Measurements from ENCODE around the gene DEK.
"Not testable (repeated sequence)": the region's sequence is repeated elsewhere in the genome, so short reads cannot be mapped to it uniquely, and the experiment has no call there.

The DEK gene

GRCh38 chr6:18234564-18234963, 29.8 kb downstream of the DEK start:
- H3K27me3 Mint-ChIP-seq (ENCODE audit: low read depth, poor library complexity): peaks cover under 1% of the 10 kb centered on the region
- TF ChIP-seq, protein P1, sequence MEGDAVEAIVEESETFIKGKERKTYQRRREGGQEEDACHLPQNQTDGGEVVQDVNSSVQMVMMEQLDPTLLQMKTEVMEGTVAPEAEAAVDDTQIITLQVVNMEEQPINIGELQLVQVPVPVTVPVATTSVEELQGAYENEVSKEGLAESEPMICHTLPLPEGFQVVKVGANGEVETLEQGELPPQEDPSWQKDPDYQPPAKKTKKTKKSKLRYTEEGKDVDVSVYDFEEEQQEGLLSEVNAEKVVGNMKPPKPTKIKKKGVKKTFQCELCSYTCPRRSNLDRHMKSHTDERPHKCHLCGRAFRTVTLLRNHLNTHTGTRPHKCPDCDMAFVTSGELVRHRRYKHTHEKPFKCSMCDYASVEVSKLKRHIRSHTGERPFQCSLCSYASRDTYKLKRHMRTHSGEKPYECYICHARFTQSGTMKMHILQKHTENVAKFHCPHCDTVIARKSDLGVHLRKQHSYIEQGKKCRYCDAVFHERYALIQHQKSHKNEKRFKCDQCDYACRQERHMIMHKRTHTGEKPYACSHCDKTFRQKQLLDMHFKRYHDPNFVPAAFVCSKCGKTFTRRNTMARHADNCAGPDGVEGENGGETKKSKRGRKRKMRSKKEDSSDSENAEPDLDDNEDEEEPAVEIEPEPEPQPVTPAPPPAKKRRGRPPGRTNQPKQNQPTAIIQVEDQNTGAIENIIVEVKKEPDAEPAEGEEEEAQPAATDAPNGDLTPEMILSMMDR (IDR thresholded peaks at IDR 0.05): no peak
- H3K36me3 Mint-ChIP-seq (ENCODE audit: low read depth): peaks cover 100% of the 10 kb centered on the region
- H3K4me3 Mint-ChIP-seq: no peak overlapping the region
- peaks cover 74% of the 10 kb centered on the region for H3K9me3 Mint-ChIP-seq
- no peak for DNase-seq
- no peak overlapping the region for H3K27ac Mint-ChIP-seq
- no peaks in the 10 kb centered on the region for H3K4me1 Mint-ChIP-seq

DNA sequence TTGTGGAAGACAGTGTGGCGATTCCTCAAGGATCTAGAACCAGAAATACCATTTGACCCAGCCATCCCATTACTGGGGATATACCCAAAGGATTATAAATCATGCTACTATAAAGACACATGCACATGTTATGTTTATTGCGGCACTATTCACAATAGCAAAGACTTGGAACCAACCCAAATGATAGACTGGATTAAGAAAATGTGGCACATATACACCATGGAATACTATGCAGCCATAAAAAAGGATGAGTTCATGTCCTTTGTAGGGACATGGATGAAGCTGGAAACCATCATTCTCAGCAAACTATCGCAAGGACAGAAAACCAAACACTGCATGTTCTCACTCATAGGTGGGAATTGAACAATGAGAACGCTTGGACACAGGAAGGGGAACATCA, 30.6 kb downstream of the DEK start:
- not testable (repeated sequence) for DNase-seq; H3K27ac Mint-ChIP-seq; H3K4me1 Mint-ChIP-seq; H3K27me3 Mint-ChIP-seq (ENCODE audit: low read depth, poor library complexity); H3K4me3 Mint-ChIP-seq
- peaks cover 82% of the 10 kb centered on the region for H3K9me3 Mint-ChIP-seq
- H3K36me3 Mint-ChIP-seq (ENCODE audit: low read depth): peaks cover 100% of the 10 kb centered on the region

DNA sequence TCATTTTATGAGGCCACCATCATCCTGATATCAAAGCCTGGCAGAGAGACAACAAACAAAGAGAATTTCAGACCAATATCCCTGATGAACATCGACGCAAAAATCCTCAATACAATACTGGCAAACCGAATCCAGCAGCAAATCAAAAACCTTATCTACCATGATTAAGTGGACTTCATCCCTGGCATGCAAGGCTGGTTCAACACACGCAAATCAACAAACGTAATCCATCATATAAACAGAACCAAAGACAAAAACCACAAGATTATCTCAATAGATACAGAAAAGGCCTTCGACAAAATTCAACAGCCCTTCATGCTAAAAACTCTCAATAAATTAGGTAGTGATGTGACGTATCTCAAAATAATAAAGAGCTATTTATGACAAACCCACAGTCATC, 32.5 kb downstream of the DEK start:
- not testable (repeated sequence) for DNase-seq; H3K4me1 Mint-ChIP-seq; H3K4me3 Mint-ChIP-seq; H3K27me3 Mint-ChIP-seq (ENCODE audit: low read depth, poor library complexity); H3K27ac Mint-ChIP-seq
- H3K9me3 Mint-ChIP-seq: peaks cover 92% of the 10 kb centered on the region
- H3K36me3 Mint-ChIP-seq (ENCODE audit: low read depth): peaks cover 100% of the 10 kb centered on the region

DNA sequence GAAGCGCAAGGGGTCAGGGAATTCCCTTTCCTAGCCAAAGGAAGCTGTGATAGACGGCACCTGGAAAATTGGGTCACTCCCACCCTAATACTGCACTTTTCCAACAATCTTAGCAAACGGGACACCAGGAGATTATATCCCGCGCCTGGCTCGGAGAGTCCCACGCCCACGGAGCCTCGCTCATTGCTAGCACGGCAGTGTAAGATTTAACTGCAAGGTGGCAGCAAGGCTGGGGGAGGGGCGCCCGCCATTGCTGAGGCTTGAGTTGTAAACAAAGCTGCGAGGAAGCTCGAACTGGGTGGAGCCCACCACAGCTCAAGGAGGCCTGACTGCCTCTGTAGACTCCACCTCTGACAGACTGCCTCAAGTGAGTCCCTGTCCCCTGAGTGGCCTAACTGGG, 35.7 kb downstream of the DEK start:
- not testable (repeated sequence) for H3K27ac Mint-ChIP-seq; H3K4me3 Mint-ChIP-seq; H3K4me1 Mint-ChIP-seq; DNase-seq; H3K27me3 Mint-ChIP-seq (ENCODE audit: low read depth, poor library complexity)
- Mint-ChIP-seq H3K9me3 (peaks cover 65% of the 10 kb centered on the region), H3K36me3 (ENCODE audit: low read depth) (peaks cover 85% of the 10 kb centered on the region)

DNA sequence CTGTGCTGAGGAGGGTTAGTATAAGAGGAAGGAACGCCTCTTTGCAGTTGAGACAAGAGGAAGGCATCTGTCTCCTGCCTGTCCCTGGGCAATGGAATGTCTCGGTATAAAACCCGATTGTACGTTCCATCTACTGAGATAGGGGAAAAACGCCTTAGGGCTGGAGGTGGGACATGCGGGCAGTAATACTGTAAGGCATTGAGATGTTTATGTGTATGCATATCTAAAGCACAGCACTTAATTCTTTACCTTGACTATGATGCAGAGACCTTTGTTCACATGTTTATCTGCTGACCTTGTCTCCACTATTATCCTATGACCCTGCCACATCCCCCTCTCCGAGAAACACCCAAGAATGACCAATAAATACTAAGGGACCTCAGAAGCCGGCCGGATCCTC, 37.2 kb downstream of the DEK start:
- H3K4me1 Mint-ChIP-seq; H3K4me3 Mint-ChIP-seq; H3K27me3 Mint-ChIP-seq (ENCODE audit: low read depth, poor library complexity); DNase-seq: not testable (repeated sequence)
- peak overlapping the region; percentile 79 for H3K27ac Mint-ChIP-seq
- H3K9me3 Mint-ChIP-seq: peaks cover 51% of the 10 kb centered on the region
- peaks cover 79% of the 10 kb centered on the region for H3K36me3 Mint-ChIP-seq (ENCODE audit: low read depth)

GRCh38 chr6:18226451-18227105, 37.8 kb downstream of the DEK start:
- H3K27me3 Mint-ChIP-seq (ENCODE audit: low read depth, poor library complexity); H3K4me3 Mint-ChIP-seq; DNase-seq; H3K4me1 Mint-ChIP-seq: not testable (repeated sequence)
- Mint-ChIP-seq H3K36me3 (ENCODE audit: low read depth) (peaks cover 79% of the 10 kb centered on the region), H3K9me3 (peaks cover 45% of the 10 kb centered on the region), H3K27ac (peak overlapping the region; percentile 87)

- H3K4me1 Mint-ChIP-seq: no peaks in the 10 kb centered on the region
- H3K9me3 Mint-ChIP-seq: no peaks in the 10 kb centered on the region
- no peaks in the 10 kb centered on the region for H3K27me3 Mint-ChIP-seq (ENCODE audit: low read depth, poor library complexity)
- peaks cover 74% of the 10 kb centered on the region for H3K36me3 Mint-ChIP-seq (ENCODE audit: low read depth)
- no peak for DNase-seq
- TF ChIP-seq, protein P1 (IDR thresholded peaks at IDR 0.05): no peak
- no peak overlapping the region for H3K4me3 Mint-ChIP-seq
- H3K27ac Mint-ChIP-seq: peak overlapping the region; percentile 88
These were observed 43.1 kb downstream of the DEK start for GRCh38 chr6:18221288-18221615.

GRCh38 chr6:18219591-18219990, 44.7 kb downstream of the DEK start:
- no peaks in the 10 kb centered on the region for H3K27me3 Mint-ChIP-seq (ENCODE audit: low read depth, poor library complexity)
- H3K4me1 Mint-ChIP-seq: no peaks in the 10 kb centered on the region
- H3K27ac Mint-ChIP-seq: no peak overlapping the region
- no peaks in the 10 kb centered on the region for H3K9me3 Mint-ChIP-seq
- H3K4me3 Mint-ChIP-seq: no peak overlapping the region
- no peak for DNase-seq
- H3K36me3 Mint-ChIP-seq (ENCODE audit: low read depth): peaks cover 71% of the 10 kb centered on the region
- TF ChIP-seq, protein P1 (IDR thresholded peaks at IDR 0.05): no peak
